Thoracic aorta (tissue), 2 donors: Measurements from ENCODE around the gene WDR38. TPM values are rescaled to one million over a fixed set of nuclear protein-coding genes. Genes with fewer than 3 reads are reported as not detected.

Source experiments
- ATAC-seq: fragments of 150-250 bp; one replicate; pipeline ENCODE4 v1.8.0; 2017; ENCODE audit warnings: low read depth; ENCODE audit not compliant: insufficient number of reproducible peaks, low FRiP score
- DNase-seq: peaks from one replicate; pipeline ENCODE4 v3.0.0-alpha.2; 2020; ENCODE audit warnings: low spot score
- H3K27ac ChIP-seq, 2 donors: fragments of 200-600 bp; sonication (generic); 1 replicate in 1 of 2; 2 replicates in 1 of 2; pipeline ENCODE4 v1.5.1; 2016; ENCODE audit warnings: mild to moderate bottlenecking in 2 of 2, moderate library complexity in 2 of 2
- H3K27me3 ChIP-seq: fragments of 200-600 bp; sonication (generic); replicated peaks from 2 replicates; pipeline ENCODE4 v1.6.0; 2016; ENCODE audit warnings: mild to moderate bottlenecking; ENCODE audit not compliant: insufficient read depth
- H3K36me3 ChIP-seq: fragments of 200-600 bp; sonication (generic); one replicate; pipeline ENCODE4 v1.5.1; 2016
- H3K4me1 ChIP-seq, 2 donors: fragments of 200-600 bp; sonication (generic); 1 replicate in 1 of 2; 2 replicates in 1 of 2; pipeline versions ENCODE4 v1.5.1 to v1.6.0; 2016; ENCODE audit warnings: low read depth in 2 of 2, mild to moderate bottlenecking in 1 of 2; ENCODE audit not compliant: control insufficient read depth in 1 of 2
- H3K4me3 ChIP-seq: fragments of 200-600 bp; sonication (generic); 2 replicates; pipeline ENCODE4 v1.5.1; 2016; ENCODE audit warnings: mild to moderate bottlenecking
- H3K9me3 ChIP-seq: fragments of 200-600 bp; sonication (generic); 2 replicates; pipeline ENCODE4 v1.5.1; 2016
- total RNA-seq, 2 donors: library from RNA; depleted of rRNA; stranded (reverse); fragments of >200 nt; gene quantifications; one replicate each; pipeline versions ENCODE4 v1.1.0 to v1.2.3, GENCODE V29; 2016
- TF ChIP-seq, protein P1 (sequence below): fragments of 200-600 bp; sonication (generic); IDR thresholded peaks from one replicate; pipeline ENCODE4 v1.5.1; 2019; ENCODE audit warnings: antibody characterized with exemption

WDR38 gene
- total RNA-seq, 2 donors from 2014 or later: not detected

DNA sequence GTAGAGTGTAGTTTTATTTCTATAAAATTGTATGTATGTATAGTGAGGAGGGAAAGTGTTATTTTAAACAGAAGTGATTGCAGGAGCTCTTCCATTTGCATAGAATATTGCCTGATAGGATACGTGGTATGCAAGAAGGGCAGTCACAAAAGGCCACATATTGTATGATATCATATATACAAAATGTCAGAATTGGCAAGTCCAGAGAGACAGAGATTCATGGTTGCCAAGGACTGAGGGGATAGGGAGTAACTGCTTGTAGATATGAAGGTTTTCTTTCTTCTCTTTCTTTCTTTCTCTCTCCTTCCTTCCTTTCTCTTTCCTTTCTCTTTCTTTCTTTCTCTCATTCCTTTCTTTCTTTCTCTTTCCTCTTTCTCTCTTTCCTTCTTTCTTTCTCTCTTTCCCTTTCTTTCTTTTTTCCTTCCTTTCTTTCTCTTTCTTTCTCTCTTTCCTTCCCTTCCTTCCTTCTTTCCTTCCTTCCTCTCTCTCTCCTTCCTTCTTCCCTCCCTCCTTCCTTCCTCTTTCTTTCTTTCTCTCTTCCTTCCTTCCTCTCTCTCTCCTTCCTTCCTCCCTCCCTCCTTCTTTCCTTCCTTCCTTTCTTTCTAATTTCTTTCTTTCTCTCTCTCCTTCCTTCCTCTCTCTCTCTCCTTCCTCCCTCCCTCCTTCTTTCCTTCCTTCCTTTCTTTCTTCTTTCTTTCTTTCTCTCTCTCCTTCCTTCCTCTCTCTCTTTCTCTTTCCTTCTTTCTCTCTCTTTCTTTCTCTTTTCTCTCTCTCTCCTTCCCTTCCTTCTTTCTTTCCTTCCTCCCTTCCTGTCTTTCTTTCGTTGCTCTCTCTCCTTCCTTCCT lies 24.5 kb upstream of the WDR38 start:
- Histone ChIP-seq H3K9me3 (peaks cover 3% of the 10 kb centered on the region), H3K4me3 (no peak overlapping the region), H3K27me3 (no peaks in the 10 kb centered on the region), H3K27ac (no peak overlapping the region), H3K36me3 (no peaks in the 10 kb centered on the region), H3K4me1 (no peaks in the 10 kb centered on the region)
- TF ChIP-seq, protein P1, sequence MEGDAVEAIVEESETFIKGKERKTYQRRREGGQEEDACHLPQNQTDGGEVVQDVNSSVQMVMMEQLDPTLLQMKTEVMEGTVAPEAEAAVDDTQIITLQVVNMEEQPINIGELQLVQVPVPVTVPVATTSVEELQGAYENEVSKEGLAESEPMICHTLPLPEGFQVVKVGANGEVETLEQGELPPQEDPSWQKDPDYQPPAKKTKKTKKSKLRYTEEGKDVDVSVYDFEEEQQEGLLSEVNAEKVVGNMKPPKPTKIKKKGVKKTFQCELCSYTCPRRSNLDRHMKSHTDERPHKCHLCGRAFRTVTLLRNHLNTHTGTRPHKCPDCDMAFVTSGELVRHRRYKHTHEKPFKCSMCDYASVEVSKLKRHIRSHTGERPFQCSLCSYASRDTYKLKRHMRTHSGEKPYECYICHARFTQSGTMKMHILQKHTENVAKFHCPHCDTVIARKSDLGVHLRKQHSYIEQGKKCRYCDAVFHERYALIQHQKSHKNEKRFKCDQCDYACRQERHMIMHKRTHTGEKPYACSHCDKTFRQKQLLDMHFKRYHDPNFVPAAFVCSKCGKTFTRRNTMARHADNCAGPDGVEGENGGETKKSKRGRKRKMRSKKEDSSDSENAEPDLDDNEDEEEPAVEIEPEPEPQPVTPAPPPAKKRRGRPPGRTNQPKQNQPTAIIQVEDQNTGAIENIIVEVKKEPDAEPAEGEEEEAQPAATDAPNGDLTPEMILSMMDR: no peak
- DNase-seq (no peak), ATAC-seq (no peak)

DNA sequence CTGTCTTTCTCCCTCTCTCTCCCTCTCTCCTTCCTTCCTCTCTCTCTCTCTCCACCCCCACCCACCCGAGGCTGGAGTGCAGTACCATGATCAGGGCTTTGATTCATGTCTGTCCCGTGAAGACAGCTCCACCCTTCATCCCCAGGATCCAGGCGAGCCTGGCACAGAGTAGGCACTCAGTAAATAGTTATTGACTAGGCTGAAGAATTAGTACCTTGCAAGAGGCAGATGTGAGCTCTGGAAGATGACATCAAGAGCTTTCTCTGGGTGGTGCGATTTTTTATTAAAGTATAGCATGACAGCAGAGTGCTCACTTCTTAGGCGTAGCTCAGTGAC lies 24.0 kb upstream of the WDR38 start:
- Histone ChIP-seq H3K27ac (no peak overlapping the region), H3K9me3 (peaks cover 3% of the 10 kb centered on the region), H3K4me3 (no peak overlapping the region), H3K27me3 (no peaks in the 10 kb centered on the region), H3K4me1 (no peaks in the 10 kb centered on the region), H3K36me3 (no peaks in the 10 kb centered on the region)
- TF ChIP-seq, protein P1: no peak
- ATAC-seq: no peak
- DNase-seq: no peak

DNA sequence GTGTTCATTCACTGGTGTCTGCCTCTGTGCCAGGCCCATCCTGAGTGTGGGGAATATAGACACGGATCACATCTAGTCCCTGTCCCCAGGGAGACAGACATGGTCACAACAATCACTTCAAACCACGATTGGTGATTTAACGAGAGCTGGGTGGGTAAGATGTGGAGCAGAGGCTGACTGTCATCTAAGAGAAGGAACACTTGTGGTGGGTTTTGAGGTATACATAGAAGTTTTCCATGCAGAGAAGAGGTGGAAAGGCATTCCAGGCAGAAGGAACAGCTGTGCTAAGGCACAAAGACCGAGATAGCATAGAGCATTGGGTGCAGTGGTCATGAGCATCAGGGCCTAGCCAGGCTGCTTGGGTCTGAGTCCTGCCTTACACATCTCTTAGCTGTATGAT lies 22.7 kb upstream of the WDR38 start:
- peaks cover 0 to 9% of the 10 kb centered on the region in 2 donors for H3K4me1 ChIP-seq
- no peaks in the 10 kb centered on the region for H3K36me3 ChIP-seq
- TF ChIP-seq, protein P1: no peak
- H3K27me3 ChIP-seq: no peaks in the 10 kb centered on the region
- no peak for DNase-seq
- no peak overlapping the region for H3K27ac ChIP-seq
- no peak overlapping the region for H3K4me3 ChIP-seq
- no peak for ATAC-seq
- H3K9me3 ChIP-seq: no peaks in the 10 kb centered on the region

DNA sequence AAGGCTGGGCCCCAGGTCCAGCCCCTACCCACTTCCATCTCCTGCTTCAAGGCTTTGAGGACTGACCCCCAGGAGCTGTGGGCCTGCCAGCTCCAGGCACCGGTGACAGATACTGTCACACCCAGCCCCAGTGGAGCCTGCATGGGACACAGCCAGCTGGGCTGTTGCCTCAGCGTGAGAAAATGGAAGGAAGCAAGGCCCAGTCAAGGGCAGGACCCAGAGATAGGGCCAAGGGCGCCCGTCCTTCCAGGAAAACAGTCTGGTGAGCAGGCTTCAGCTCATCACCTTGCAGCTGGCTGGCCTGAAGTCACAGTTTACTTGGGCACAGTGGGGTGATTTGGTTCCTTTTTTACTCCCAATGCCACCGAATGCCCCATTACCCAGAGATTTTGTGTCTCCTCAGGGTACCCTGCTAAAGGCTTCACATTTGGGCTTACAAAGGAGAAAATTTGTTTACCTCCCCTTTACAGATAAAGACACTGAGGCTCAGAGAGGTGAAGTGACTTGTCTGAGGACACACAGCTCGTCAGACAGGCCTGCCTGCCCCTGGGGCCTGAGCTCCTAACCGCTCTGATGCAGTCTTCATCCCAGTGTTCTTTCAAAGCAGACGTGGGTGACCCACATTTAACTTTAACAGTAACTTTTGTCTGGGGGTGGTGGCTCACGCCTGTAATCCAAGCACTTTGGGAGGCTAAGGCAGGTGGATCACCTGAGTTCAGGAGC lies 21.5 kb upstream of the WDR38 start:
- Histone ChIP-seq H3K4me3 (no peak overlapping the region), H3K27me3 (no peaks in the 10 kb centered on the region), H3K36me3 (no peaks in the 10 kb centered on the region), H3K27ac (no peak overlapping the region), H3K4me1 (peaks cover 0 to 9% of the 10 kb centered on the region in 2 donors), H3K9me3 (no peaks in the 10 kb centered on the region)
- no peak for ATAC-seq
- TF ChIP-seq, protein P1: no peak
- DNase-seq: no peak

DNA sequence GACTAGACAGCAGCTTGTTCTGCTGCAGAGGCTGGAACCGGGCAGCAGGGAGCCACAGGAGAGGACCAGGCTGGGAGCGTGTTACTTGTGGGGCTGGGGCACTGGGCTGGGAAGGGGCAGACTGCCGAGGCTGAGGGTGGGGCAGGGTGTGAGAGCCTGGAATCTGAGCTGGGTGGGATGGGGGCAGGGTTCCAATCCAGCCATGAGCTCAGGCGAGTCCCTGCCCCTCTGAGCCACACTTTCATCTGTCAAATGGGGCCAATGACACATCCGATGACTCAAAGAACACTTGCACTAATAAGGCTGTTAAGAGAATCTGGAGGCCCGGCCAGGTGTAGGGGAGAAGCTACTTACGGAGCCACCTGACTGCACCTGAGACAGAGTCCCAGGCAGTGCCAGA lies 18.7 kb upstream of the WDR38 start:
- no peaks in the 10 kb centered on the region for H3K9me3 ChIP-seq
- no peak for DNase-seq
- no peaks in the 10 kb centered on the region for H3K27me3 ChIP-seq
- no peak overlapping the region for H3K27ac ChIP-seq
- no peak overlapping the region for H3K4me3 ChIP-seq
- no peaks in the 10 kb centered on the region for H3K36me3 ChIP-seq
- no peak for ATAC-seq
- TF ChIP-seq, protein P1: no peak
- peaks cover 0 to 9% of the 10 kb centered on the region in 2 donors for H3K4me1 ChIP-seq
